H1 (cell line): ENCODE data around the gene FBXO46. TPM values are rescaled to one million over a fixed set of nuclear protein-coding genes. Genes with fewer than 3 reads are reported as not detected.

Experiments used
- EGR1 ChIP-seq: IDR thresholded peaks from 2 replicates; pipeline ENCODE4 v1.6.1; 2011; ENCODE audit warnings: low read depth, low read length, borderline replicate concordance
- EP300 ChIP-seq, 2 experiments: IDR thresholded peaks; 1 replicate in 1 of 2; 2 replicates in 1 of 2; pipeline ENCODE4 v1.6.1; 2011 to 2012; ENCODE audit warnings: low read depth in 2 of 2, low read length in 2 of 2, mild to moderate bottlenecking in 2 of 2, borderline replicate concordance in 1 of 2, inconsistent platforms in 1 of 2, moderate library complexity in 1 of 2
- HDAC2 ChIP-seq, 2 experiments: fragments of 300-600 bp in 1 of 2; sonication (generic) in 1 of 2; IDR thresholded peaks; 2 replicates each; pipeline ENCODE4 v1.6.1; 2011 to 2012; ENCODE audit warnings: low read depth in 2 of 2, low read length in 2 of 2, mild to moderate bottlenecking in 2 of 2, moderate library complexity in 2 of 2, borderline replicate concordance in 1 of 2, inconsistent platforms in 1 of 2
- HDAC6 ChIP-seq: IDR thresholded peaks from one replicate; pipeline ENCODE4 v1.7.1; 2012; ENCODE audit warnings: low read depth, mild to moderate bottlenecking, inconsistent platforms, low read length, moderate library complexity
- NRF1 ChIP-seq: IDR thresholded peaks from 2 replicates; pipeline ENCODE4 v1.6.1; 2011; ENCODE audit warnings: mild to moderate bottlenecking, low read depth, low read length, improper control_type of control experiment
- RAD21 ChIP-seq, 2 experiments: IDR thresholded peaks in 1 of 2; conservative IDR thresholded peaks in 1 of 2; 2 replicates each; pipeline ENCODE4 v1.6.1; 2011; ENCODE audit warnings: low read depth in 2 of 2, low read length in 2 of 2, improper control_type of control experiment in 1 of 2, inconsistent platforms in 1 of 2, mild to moderate bottlenecking in 1 of 2, moderate library complexity in 1 of 2
- SIX5 ChIP-seq: IDR thresholded peaks from 2 replicates; pipeline ENCODE4 v1.6.1; 2011; ENCODE audit warnings: mild to moderate bottlenecking, low read depth, low read length
- SUZ12 ChIP-seq: fragments of 200-600 bp; sonication (generic); IDR thresholded peaks from 2 replicates; pipeline ENCODE4 v1.6.1; 2012; ENCODE audit warnings: mild to moderate bottlenecking, inconsistent platforms, low read length, moderate library complexity, mixed read lengths
- polyA plus RNA-seq, 7 experiments: library from polyadenylated mRNA; depleted of rRNA in 3 of 7; stranded (reverse) in 5 of 7; unstranded in 2 of 7; fragments of >200 nt in 5 of 7; fragments of 200-250 nt in 2 of 7; gene quantifications; 1 replicate in 5 of 7; 2 replicates in 1 of 7; 4 replicates in 1 of 7; pipeline versions ENCODE4 v1.2.1 to v1.2.3, GENCODE V29; 2011 to 2013; ENCODE audit warnings: missing spikeins in 2 of 7, mixed read lengths in 2 of 7
- total RNA-seq: library from RNA; stranded (reverse); fragmentation: NEBNext Ultra II Directional; extraction: Animal tissue kit (Norgen Biotek cat#: 25700); gene quantifications from 2 replicates; pipeline ENCODE4 v1.2.1, GENCODE V29; 2021

FBXO46 gene
- total and polyA plus RNA-seq, 2 of the 8 experiments (the other 6 are each of a cell fraction or from before 2014, with no cell fraction given), result 11.2 to 38.9 TPM

DNA sequence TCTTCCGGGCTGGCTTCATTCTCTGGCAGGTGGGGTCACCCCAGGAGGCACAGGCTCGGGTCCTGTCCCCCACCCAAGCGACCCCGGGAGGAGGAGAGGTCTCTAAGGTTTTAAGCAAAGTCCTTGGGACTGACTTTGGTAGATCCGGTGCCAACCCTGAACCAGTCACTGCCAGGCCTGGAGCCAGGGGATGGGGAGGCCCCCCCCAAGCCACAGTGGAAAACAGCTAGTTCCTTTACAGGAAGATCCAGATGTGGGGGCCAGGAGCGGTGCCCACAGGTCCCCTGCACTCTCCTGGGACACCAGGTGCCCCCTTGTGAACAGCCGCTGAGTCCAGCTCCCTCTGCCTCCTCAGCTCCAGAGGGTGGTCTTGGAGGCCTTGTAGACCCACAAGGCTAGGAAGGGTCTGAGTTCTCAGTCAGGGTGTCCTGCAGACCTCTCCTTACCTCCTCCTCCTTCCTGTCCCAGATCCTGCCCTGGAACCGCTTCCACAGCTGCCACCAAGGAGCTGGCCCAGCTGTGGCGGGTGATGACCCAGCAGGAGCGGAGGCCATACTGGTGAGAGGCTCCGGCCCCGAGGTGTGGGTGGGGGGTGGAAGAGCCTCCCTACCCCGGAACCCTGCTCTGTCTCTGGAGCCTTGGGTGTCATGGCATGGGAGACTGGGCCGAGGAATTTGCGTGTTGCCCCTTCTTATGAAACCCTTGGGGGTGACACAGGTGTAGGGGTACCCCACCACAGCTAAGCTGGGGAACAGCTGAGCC lies 32.4 kb upstream of the FBXO46 start (continued):
- TF ChIP-seq SIX5 (no peak), EGR1 (no peak), SUZ12 (no peak), HDAC2 (IDR thresholded peaks at IDR 0.05; ENCODE audit: borderline replicate concordance in 1 of 2, low read depth in 2 of 2, low read length in 2 of 2) (no peak), HDAC6 (no peak), EP300 (IDR thresholded peaks at IDR 0.05; ENCODE audit: borderline replicate concordance in 1 of 2, low read depth in 2 of 2, low read length in 2 of 2) (no peak), RAD21 (IDR thresholded peaks at IDR 0.05 in 1 of 2, conservative IDR thresholded peaks at IDR 0.05 in 1 of 2; ENCODE audit: low read depth in 2 of 2, low read length in 2 of 2) (no peak), NRF1 (no peak)
